Activated T-cell treated with anti-CD3 and anti-CD28 coated beads, Interleukin-2, amount 50 U/mL, for 48 hours (primary cell): ENCODE measurements around the gene SEMA4B.
"Not testable (repeated sequence)": the region's sequence is repeated elsewhere in the genome, so short reads cannot be mapped to it uniquely, and the experiment has no call there.

Experiments used
- DNase-seq, 2 experiments: peaks; one replicate each; pipeline ENCODE4 v3.0.0-alpha.2; 2020

The SEMA4B gene

DNA sequence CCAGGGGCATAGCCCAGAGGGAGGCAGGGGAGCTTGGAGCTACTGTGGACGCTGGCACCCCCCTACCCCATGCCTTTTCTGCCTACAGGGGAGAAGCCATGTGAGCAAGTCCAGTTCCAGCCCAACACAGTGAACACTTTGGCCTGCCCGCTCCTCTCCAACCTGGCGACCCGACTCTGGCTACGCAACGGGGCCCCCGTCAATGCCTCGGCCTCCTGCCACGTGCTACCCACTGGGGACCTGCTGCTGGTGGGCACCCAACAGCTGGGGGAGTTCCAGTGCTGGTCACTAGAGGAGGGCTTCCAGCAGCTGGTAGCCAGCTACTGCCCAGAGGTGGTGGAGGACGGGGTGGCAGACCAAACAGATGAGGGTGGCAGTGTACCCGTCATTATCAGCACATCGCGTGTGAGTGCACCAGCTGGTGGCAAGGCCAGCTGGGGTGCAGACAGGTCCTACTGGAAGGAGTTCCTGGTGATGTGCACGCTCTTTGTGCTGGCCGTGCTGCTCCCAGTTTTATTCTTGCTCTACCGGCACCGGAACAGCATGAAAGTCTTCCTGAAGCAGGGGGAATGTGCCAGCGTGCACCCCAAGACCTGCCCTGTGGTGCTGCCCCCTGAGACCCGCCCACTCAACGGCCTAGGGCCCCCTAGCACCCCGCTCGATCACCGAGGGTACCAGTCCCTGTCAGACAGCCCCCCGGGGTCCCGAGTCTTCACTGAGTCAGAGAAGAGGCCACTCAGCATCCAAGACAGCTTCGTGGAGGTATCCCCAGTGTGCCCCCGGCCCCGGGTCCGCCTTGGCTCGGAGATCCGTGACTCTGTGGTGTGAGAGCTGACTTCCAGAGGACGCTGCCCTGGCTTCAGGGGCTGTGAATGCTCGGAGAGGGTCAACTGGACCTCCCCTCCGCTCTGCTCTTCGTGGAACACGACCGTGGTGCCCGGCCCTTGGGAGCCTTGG is 27.0 kb downstream of the SEMA4B start:
- DNase-seq: no peak

DNA sequence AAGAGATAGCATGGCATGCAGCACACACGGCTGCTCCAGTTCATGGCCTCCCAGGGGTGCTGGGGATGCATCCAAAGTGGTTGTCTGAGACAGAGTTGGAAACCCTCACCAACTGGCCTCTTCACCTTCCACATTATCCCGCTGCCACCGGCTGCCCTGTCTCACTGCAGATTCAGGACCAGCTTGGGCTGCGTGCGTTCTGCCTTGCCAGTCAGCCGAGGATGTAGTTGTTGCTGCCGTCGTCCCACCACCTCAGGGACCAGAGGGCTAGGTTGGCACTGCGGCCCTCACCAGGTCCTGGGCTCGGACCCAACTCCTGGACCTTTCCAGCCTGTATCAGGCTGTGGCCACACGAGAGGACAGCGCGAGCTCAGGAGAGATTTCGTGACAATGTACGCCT is 27.8 kb downstream of the SEMA4B start:
- no peak for DNase-seq

DNA sequence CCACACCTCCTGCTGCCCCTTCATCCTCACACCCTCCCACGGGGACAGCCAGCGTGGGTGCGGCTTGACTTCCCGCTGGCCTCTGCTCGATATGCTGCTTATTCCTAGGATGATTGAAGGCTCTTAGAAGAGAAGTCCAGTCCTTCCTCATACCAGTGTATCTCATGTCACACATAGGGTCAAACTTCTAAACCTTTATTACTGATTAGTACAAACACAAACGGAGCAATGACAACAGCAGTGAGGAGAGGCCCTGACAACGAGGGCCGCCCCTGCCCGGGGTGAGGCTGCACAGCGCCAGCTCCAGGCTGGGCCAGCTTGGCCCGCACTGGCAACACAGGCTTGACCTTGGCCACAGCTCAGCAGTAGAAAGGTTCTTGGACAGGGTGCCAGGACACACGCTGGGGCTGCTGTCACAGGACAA is 29.0 kb downstream of the SEMA4B start:
- no peak for DNase-seq

DNA sequence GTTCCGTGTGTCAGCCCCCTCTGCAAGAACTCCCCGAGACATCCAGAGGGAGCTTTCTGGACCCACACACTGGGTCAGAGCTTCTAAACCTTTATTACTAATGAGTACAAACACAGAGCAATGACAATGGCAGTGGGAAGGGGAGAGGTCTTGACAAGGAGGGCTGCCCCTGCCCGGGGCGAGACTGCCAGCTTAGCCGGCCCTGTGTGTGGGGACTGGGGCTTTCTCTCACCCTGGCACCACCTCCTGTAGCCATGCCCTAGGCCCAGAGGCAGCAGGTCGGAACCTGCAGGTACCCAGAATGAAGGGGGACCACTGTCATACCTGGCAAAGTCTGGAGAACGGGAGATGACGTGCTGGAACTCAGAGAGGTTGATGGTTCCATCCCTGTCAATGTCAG is 29.5 kb downstream of the SEMA4B start:
- DNase-seq: no peak

DNA sequence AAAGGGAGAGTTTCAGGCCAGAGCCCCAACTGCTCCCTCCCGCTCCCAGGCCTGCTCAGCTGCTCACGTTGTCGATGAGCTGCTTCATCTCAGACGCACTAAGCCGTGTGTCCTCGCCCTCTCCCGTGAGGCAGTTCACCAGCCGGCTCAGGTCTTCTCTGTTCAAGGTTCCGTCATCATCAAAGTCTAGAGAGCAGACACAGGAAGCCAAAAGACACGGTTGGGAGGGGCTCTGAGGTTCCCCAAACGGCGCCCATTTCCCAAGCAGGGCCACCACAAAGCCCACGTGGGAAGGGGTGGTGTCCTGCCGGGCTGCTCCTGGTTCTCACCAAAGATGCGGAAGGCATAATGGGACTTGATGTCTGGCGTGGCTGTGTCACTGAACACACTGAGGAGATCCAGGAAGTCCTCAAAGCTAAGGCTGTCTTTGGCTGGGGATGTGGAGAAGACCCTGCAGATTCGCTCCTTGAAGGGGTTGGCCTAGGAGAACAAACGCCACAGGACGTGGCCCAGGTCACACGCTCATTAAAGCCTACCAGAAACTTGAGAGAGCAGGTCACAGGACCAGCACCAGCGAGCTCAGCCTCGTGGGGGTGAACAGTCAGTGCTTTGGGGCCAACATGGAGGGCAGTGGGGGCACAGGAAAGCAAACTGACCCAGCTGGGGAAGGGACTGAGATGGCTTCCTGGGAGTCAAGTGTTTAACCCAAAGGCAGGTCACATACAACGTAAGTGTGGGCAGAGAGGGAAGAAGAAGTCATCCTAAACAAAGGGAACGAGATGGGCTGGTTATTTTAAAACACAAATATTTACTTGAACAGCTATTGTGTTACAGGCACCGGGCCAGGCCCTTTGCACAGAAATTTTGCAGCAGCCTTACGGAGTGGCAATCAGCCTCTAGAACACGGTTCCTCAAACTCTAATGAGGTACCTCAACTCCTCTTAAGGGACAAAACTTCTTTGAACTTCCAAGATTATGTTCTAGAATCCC is 30.2 kb downstream of the SEMA4B start:
- DNase-seq: peak; percentile 73 to 76

DNA sequence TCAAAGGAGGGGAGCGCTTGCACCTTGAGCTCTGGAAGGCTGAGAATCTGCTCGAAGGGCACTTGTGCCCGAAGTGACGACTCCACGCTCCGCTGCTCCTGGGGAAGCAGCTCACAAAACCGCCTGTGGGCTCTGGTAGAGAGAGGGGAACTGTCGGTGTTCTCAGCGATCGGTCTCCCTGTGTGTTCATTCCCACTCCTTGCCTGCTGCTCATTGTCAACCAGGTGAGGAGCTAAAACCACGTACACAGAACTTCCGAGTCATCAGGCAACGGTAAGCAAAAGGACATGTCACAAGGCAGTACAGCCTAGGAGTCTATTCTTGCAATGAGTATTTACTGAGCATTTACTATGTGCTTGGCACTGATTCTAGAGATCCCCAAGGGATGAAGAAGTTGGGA is 31.1 kb downstream of the SEMA4B start:
- peak in 1 of 2 experiments; percentile 39 for DNase-seq

DNA sequence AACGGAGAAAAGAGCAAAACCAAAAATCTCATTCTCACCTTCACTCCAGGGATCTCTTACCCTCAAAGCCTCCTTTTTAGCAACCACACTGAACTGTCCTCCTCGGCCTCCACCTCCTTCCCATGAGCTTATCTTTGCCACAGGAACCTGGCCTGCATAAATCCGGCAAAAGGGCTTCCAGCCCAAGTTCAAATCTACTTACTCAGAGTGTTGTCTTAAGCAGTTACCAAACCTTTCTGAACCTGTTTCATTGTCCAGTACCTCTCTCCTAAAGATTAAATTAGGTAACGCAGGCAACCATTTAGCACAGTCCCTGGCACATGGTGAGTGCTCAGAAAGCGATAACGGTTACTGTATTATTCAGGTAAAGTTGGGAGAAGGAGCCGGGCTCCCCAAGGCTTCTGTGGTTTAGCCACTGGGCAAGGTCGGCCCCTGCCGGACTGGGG is 31.8 kb downstream of the SEMA4B start:
- no peak for DNase-seq

DNA sequence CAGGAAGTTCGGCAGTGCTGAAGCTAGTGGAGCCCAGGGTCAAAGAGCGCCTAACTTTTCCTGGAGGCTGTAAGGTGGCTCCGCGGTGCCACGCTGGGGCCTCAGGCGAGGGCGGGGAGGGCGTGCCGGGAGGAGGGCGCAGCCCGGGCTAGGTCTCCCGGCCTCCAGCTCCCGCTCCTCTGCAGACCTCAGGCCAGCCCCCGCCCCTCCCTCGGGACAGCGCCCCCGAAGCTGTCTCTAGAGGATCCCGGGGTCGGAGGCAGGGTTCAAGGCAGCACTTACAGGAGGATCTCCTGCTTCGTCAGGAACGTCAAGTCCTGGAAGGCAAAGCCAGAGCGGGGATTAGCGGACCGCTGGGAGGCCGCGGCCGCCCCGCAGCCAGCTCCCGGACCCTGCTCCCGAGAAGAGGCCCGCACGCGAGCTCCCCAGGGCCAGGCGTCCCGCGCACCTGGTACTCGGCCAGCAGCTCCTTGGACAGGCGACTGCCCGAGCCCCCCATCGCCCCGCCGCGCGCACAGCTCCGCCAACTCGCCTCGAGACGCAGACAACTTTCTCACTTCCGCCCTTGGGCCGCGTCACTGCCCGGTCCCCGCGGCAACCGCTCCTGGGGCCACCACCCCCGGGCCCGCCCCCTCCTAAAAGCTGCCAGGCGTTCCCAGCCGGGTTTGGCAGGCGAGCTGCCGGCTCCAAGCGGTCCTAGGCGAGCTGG is 32.4 kb downstream of the SEMA4B start, which contains the start of gene CIB1:
Gene CIB1, minus strand, starts transcription at position 555 of the 709 bp plus-strand sequence. Its CDS starts 56 bp downstream, at position 499.
- DNase-seq: peak; percentile 97 to 98

DNA sequence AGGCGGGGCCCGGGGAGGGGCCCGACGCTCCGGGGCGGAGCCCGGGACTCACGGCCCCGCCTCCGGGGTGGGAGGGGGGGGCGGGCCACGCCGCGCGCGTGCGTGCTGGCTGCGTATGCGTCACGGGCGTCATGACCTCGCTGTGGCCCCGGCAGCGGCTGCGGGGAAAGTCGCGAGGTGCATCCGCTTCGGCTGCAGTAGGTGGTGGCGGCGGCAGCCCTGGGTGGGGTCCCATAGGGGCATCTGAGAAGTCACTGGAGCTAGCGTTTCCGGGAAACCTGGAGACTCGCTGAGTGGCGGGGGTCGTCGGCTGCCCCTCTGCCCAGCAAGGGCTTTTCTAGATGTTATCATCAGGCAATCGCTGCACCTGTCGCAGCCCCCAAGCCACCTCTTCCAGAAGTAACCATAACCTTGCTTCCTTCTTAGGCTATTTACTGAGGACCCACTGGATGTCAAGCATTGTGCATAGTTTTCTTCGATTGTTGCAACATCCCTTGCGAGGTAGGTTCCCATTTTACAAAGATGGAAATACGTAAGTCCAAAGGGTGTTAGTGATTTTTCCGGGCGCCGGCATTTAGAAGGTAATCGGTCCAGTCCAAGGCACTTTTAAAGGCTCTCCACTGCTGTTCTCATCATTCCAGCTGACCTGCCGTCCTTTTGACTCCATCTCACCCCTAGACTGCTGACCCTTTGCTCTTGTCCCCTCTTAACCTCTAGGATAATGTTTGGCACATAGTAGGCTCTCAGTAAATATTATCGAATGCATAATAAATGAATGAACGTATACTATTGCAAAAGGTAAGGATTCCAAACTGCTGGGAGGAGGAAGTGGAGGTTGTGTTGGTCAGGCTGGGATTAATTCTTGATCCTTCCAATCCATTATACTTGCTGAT is 33.2 kb downstream of the SEMA4B start, which contains the start of gene GDPGP1:
Gene GDPGP1, plus strand, starts transcription at position 114 of the 893 bp plus-strand sequence. CDS start 6,700 bp downstream, outside the sequence.
- no peak for DNase-seq

DNA sequence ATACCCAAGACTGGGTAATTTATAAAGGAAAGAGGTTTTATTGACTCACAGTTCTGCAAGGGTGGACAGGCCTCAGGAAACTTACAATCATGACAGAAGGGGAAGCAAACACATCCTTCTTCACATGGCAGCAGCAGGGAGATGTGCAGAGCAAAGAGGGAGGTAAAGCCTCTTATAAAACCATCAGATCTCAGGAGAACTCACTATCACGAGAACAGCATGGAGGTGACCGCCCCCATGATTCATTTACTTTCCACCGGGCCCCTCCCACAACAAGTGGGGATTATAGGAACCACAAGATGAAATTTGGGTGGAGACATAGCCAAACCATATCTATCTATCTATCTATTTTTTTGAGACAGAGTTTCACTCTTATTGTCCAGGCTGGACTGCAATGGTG is 38.2 kb downstream of the SEMA4B start:
- DNase-seq: no peak

DNA sequence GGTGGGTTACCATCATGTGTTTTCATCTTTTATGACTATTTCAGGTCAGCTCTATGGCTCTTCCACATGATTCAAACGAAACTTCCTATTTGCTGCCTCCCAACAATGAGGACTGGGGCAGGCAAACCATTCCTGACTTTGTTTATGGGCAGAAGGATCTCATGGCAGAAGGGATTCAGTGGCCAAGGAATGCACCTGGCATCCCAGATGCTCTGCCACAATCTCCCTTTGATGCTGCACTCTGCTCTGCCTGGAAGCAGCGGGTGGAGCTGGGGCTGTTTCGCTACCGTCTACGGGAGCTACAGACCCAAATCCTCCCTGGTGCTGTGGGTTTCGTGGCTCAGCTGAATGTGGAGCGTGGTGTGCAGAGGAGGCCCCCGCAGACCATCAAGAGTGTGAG is 39.7 kb downstream of the SEMA4B start:
- DNase-seq: no peak

DNA sequence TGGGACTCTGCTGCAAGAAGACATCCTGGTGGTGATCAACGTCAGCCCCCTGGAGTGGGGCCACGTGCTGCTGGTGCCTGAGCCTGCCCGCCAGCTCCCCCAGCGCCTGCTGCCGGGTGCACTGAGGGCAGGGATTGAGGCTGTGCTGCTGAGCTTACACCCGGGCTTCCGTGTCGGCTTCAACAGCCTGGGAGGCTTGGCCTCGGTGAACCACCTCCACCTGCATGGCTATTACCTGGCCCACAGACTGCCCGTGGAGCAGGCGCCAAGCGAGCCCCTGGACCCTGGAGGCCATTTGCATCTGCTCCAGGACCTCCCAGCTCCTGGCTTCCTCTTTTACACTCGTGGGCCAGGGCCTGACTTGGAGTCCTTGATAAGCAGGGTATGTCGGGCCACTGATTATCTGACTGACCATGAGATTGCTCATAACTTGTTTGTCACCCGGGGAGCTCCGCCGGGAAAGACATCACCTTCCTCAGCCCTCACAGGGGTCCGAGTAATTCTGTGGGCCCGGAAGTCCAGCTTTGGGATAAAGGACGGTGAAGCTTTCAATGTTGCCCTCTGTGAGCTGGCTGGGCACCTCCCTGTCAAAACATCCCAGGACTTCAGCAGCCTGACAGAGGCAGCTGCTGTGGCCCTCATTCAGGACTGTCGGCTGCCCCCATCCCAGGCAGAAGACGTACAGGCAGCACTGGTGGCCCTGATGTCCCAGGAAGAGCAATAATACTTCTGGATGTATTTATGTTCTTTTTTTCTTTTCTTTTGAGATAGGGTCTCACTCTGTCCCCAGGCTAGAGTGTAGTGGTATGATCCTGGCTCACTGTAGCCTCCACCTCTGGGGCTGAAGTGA is 40.4 kb downstream of the SEMA4B start:
- DNase-seq: no peak

DNA sequence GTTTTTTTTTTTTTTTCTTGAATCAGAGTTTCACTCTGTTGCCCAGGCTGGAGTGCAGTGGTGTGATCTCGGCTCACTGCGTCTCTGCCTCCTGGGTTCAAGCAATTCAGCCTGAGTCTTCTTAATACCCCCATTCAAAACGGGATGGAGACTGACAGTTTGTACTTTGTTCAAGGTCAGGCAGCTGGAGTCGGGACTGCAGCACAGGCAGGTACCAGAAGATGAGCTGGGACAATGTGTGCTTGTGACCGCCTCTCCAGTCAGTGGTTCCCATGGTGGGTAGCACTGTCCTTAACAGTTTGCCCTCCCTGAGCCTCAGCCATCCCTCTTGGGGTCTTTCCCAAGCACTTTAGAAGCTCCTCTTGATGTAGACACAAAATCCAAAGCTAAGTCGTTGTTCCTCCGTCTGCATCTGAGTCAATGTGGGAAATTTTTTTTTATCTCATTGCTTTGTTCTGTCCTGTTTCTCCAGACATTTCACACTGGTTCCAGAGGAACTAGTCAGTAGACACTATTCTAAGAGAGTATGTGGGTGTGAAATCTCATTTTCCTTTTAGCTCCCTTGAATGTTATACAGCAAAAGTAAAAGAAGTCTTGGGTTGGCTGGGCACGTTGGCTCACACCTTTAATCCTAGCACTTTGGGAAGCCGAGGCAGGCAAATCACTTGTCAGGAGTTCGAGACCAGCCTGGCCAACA is 43.0 kb downstream of the SEMA4B start:
- DNase-seq: no peak

DNA sequence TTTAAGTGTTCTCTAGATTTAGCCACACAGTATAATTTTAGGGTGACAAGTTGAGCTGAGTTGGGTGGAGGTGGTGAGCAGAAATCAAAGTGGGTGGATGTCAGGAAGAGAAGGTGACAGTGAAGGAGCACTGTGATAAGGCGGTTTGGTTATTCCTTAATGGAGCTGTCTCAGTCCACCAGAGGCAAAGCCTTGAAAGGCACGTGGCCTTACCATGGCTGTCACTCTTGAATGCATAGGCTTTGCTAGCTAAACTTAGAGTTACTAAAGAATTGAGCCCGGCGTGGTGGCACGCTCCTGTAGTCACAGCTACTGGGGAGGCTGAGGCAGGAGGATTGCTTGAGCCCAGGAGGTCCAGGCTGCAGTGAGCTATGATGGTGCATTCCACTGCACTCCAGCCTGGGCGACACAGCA is 47.7 kb downstream of the SEMA4B start:
- no peak for DNase-seq

DNA sequence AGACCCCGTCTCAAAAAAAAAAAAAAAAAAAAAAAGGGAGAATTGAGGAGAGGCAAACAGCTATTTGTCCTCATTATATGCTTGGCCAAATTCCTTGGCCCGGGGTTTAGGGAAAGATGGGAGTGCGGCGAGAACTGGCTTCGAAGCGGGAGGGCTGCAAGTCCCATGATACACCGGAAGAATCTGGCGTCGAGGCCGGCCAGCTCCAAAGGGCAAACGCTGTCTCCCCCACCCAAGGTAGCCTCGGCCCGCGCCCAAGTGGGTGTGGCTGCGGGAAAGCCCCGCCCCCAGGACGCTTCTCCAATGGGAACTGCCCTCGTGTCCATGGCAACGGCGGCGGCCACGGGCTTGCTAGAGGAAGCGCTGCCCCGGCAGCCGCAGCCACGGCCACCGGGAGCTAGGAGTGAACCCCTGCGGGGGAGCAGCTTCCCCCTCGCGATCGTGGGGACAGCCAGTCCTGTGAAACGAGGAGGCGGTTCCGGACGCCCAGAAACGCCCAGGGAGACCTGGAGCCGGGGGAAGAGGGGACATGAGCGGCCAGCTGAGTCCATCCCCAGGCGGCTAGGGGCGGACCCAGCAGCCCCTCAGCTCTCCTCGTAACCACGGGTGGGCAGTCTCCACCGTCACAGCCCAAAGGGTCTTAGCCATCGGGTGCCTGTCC is 48.2 kb downstream of the SEMA4B start, which contains the start of gene TTLL13:
Gene TTLL13, plus strand, starts transcription at position 354 of the 661 bp plus-strand sequence. CDS start 1,075 bp downstream, outside the sequence.
- peak; percentile 86 to 87 for DNase-seq

DNA sequence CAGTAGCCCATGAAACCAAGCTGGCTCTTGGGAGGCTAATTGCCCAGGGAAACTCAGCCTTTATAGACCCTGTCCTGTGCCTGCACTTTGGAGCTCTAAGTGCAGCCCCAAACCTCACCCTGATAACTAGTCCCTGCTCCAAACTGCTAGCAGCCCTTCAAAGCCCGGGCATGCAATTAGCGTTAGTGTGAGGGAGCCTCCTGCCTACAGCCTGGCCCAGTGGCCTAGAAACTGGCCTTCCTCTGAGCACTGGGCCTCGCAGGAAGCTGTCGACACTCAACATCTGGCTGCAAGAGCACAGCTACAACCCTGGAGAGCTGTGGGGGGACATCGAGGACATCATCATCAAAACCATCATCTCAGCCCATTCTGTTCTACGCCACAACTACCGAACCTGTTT is 56.6 kb downstream of the SEMA4B start:
- no peak for DNase-seq

DNA sequence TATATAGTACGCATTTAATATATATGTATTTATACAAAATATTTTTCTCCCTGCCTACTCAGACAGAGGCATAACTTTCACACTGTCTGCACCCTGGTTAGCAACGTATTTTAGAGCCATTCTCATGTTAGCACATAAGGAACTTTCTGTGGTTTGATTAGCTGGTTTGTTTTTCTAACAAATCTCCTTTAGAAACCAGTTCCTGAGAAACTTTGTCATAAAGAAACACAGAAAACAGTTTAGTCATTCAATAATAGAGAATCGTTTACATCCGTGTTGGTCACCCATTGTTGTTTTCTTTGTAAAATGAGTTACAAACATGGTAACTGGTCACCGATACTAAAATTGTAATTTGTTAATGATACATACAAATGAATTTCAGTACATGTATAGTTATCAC is 58.4 kb downstream of the SEMA4B start:
- no peak for DNase-seq

DNA sequence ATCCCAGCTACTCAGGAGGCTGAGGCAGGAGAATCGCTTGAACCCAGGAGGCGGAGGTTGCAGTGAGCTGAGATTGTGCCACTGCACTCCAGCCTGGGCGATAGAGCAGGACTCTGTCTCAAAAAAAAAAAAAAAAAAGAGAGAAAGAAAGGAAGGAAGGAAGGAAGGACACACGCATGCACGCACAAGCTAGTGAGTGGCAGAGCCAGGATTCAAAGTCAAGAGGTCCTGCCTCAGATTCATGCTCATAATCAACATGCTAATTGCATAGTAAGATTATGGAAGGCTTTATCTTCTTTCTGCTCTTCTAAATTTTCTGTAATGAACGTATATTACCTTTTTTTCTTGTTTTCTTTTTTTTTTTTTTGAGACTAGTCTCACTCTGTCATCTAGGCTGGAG is 59.6 kb downstream of the SEMA4B start:
- not testable (repeated sequence) for DNase-seq

DNA sequence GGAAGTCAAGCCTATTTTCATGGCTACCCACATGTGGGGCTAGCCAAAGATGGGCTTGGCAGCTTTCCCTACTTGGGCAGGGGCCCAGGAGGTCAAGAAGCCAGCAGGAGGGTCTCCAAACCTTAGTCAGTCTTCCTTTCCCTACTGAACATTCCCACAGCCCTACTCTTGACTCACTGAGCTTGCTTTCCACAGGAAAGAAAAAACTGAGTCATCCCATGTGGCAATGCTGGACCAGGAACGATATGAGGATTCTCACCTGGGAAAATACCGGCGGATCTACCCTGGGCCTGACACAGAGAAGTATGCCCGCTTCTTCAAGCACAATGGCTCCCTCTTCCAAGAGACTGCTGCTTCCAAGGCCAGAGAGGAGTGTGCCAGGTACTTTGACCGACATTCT is 60.7 kb downstream of the SEMA4B start:
- DNase-seq: no peak
